ENCODE data around the gene RNF150. TPM values are rescaled to one million over a fixed set of nuclear protein-coding genes. Genes with fewer than 3 reads are reported as not detected.

RNF150 gene
- total RNA-seq, 3 donors from 2014 or later, result 2.5 to 88.8 (median 3.1) TPM

GRCh38 chr4:141002323-141002805 is 130.9 kb downstream of the RNF150 start:
- DNase-seq, result no peak
- no peaks in the 10 kb centered on the region for H3K4me1 ChIP-seq (ENCODE audit: low read depth)

GRCh38 chr4:140996766-140997165 is 136.5 kb downstream of the RNF150 start:
- no peak for DNase-seq
- ATAC-seq, result no peak
- H3K4me1 ChIP-seq (ENCODE audit: low read depth), result no peaks in the 10 kb centered on the region
- intact Hi-C loops (cut with DNase I, micrococcal nuclease), result no loop called here
- no peak overlapping the region for H3K4me3 ChIP-seq
- no peaks in the 10 kb centered on the region for H3K36me3 ChIP-seq (ENCODE audit: low read depth)
- TF ChIP-seq CTCF (IDR thresholded peaks at IDR 0.05), result no peak
- no peaks in the 10 kb centered on the region for H3K9me3 ChIP-seq

More at GRCh38 chr4:141002323-141002805, 130.9 kb downstream of the RNF150 start:
- intact Hi-C loops (cut with DNase I, micrococcal nuclease), result no loop called here
- no peak for ATAC-seq
- no peaks in the 10 kb centered on the region for H3K36me3 ChIP-seq (ENCODE audit: low read depth)
- no peak overlapping the region for H3K4me3 ChIP-seq
- no peaks in the 10 kb centered on the region for H3K9me3 ChIP-seq
- TF ChIP-seq CTCF (IDR thresholded peaks at IDR 0.05), result no peak

DNA sequence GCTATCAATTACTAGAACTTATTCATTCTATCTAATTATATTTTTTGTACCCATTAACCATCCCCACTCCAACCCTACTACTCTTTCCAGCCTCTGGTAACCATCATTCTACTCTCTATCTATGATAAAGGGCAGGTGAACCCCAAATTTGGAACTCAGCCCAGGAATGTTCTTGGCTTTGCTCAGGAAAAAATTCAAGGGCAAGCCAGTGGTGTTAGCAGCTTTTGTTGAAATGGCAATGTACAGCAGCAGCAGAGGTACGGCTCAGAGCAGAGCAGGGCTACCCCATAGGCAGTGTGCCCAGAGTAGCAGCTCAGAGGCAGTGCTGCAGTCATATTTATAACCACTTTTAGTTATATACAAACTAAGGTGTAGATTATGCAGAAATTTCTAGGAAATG is 138.2 kb downstream of the RNF150 start:
- H3K4me1 ChIP-seq (ENCODE audit: low read depth), result no peaks in the 10 kb centered on the region
- no peak overlapping the region for H3K4me3 ChIP-seq
- DNase-seq (no peak), ATAC-seq (no peak)
- no peaks in the 10 kb centered on the region for H3K9me3 ChIP-seq
- intact Hi-C loops (cut with DNase I, micrococcal nuclease), result no loop called here
- no peaks in the 10 kb centered on the region for H3K36me3 ChIP-seq (ENCODE audit: low read depth)
- no peak for TF ChIP-seq CTCF (IDR thresholded peaks at IDR 0.05)

DNA sequence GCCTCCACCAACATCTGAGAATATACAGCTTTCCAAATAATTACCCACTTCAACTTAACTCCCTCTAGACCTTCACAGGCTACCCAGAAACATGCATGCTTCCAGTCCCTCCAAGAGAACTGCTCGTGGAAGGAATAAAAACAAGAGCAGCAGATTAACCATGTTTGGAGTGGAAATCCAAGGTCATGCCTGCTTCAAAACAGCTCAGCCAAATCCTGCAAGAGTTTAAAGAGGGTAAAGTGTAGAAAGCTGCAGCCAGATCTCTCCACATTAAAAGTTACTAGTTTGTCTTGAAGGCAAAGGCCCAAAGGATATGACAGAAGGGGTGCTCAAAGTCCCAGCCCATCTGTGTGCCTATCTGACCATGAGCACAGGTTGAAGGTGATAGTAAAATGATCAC is 139.3 kb downstream of the RNF150 start:
- Histone ChIP-seq H3K9me3 (no peaks in the 10 kb centered on the region), H3K36me3 (ENCODE audit: low read depth) (no peaks in the 10 kb centered on the region), H3K4me1 (ENCODE audit: low read depth) (no peaks in the 10 kb centered on the region), H3K4me3 (no peak overlapping the region)
- ATAC-seq, result no peak
- DNase-seq, result no peak
- TF ChIP-seq CTCF (IDR thresholded peaks at IDR 0.05), result no peak
- intact Hi-C loops (cut with DNase I, micrococcal nuclease), result no loop called here

GRCh38 chr4:140993370-140993769 is 139.9 kb downstream of the RNF150 start:
- DNase-seq (no peak), ATAC-seq (no peak)
- no peak for TF ChIP-seq CTCF (IDR thresholded peaks at IDR 0.05)
- Histone ChIP-seq H3K9me3 (no peaks in the 10 kb centered on the region), H3K36me3 (ENCODE audit: low read depth) (no peaks in the 10 kb centered on the region), H3K4me1 (ENCODE audit: low read depth) (no peaks in the 10 kb centered on the region), H3K4me3 (no peak overlapping the region)
- intact Hi-C loops (cut with DNase I, micrococcal nuclease), result no loop called here

GRCh38 chr4:140989944-140990343 is 143.3 kb downstream of the RNF150 start:
- ATAC-seq, result no peak
- Histone ChIP-seq H3K9me3 (no peaks in the 10 kb centered on the region), H3K4me1 (ENCODE audit: low read depth) (no peaks in the 10 kb centered on the region), H3K4me3 (no peak overlapping the region), H3K36me3 (ENCODE audit: low read depth) (no peaks in the 10 kb centered on the region)
- intact Hi-C loops (cut with DNase I, micrococcal nuclease), result no loop called here
- no peak for DNase-seq
- TF ChIP-seq CTCF (IDR thresholded peaks at IDR 0.05), result no peak

All from mucosa of descending colon (tissue), 3 donors.